Ascending aorta (tissue), 2 donors: ENCODE data around the gene CABCOCO1. TPM values are rescaled to one million over a fixed set of nuclear protein-coding genes. Genes with fewer than 3 reads are reported as not detected.

Experiments
- DNase-seq, 2 donors: peaks; one replicate each; pipeline ENCODE4 v3.0.0-alpha.2; 2019; ENCODE audit warnings: low spot score in 2 of 2
- H3K27ac ChIP-seq, 2 donors: fragments of 200-600 bp; sonication (generic); one replicate each; pipeline ENCODE4 v1.5.1; 2016 to 2017; ENCODE audit warnings: mild to moderate bottlenecking in 1 of 2
- H3K27me3 ChIP-seq: fragments of 200-600 bp; sonication (generic); one replicate; pipeline ENCODE4 v1.5.1; 2017
- H3K36me3 ChIP-seq, 2 donors: fragments of 200-600 bp; sonication (generic); one replicate each; pipeline ENCODE4 v1.5.1; 2016
- H3K4me1 ChIP-seq, 2 donors: fragments of 200-600 bp; sonication (generic); one replicate each; pipeline ENCODE4 v1.5.1; 2016 to 2017; ENCODE audit warnings: mild to moderate bottlenecking in 1 of 2
- H3K4me3 ChIP-seq, 2 donors: fragments of 200-600 bp; sonication (generic); one replicate each; pipeline ENCODE4 v1.5.1; 2016 to 2017; ENCODE audit warnings: mild to moderate bottlenecking in 1 of 2
- H3K9me3 ChIP-seq, 2 donors: fragments of 200-600 bp; sonication (generic); one replicate each; pipeline ENCODE4 v1.5.1; 2016
- intact Hi-C: fragments of 100-400 bp; cut with DNase I; formaldehyde crosslinking; loops from one replicate; pipeline ENCODE4 v1.15.1; 2023
- total RNA-seq: library from RNA; depleted of rRNA; stranded (reverse); fragments of >200 nt; gene quantifications from one replicate; pipeline ENCODE4 v1.1.0, GENCODE V29; 2016
- TF ChIP-seq, protein P1 (sequence below), 3 experiments: fragments of 200-600 bp in 2 of 3; fragments of 450-650 bp in 1 of 3; sonication (generic) in 2 of 3; IDR thresholded peaks; one replicate each; pipeline ENCODE4 v1.5.1; 2016 to 2019; ENCODE audit warnings: antibody characterized with exemption in 3 of 3, mild to moderate bottlenecking in 1 of 3, moderate library complexity in 1 of 3

The CABCOCO1 gene
- total RNA-seq, 1 donor from 2014 or later = not detected

- Histone ChIP-seq H3K4me3 (no peak overlapping the region), H3K9me3 (no peaks in the 10 kb centered on the region), H3K27ac (no peak overlapping the region), H3K36me3 (no peaks in the 10 kb centered on the region), H3K27me3 (no peaks in the 10 kb centered on the region), H3K4me1 (peaks cover 0 to 4% of the 10 kb centered on the region in 2 donors)
- no peak for DNase-seq
- intact Hi-C loops = no loop called here
- TF ChIP-seq, protein P1, sequence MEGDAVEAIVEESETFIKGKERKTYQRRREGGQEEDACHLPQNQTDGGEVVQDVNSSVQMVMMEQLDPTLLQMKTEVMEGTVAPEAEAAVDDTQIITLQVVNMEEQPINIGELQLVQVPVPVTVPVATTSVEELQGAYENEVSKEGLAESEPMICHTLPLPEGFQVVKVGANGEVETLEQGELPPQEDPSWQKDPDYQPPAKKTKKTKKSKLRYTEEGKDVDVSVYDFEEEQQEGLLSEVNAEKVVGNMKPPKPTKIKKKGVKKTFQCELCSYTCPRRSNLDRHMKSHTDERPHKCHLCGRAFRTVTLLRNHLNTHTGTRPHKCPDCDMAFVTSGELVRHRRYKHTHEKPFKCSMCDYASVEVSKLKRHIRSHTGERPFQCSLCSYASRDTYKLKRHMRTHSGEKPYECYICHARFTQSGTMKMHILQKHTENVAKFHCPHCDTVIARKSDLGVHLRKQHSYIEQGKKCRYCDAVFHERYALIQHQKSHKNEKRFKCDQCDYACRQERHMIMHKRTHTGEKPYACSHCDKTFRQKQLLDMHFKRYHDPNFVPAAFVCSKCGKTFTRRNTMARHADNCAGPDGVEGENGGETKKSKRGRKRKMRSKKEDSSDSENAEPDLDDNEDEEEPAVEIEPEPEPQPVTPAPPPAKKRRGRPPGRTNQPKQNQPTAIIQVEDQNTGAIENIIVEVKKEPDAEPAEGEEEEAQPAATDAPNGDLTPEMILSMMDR (IDR thresholded peaks at IDR 0.05) = no peak
Measured at GRCh38 chr10:61763778-61764177, 101.0 kb downstream of the CABCOCO1 start.

- Histone ChIP-seq H3K27ac (no peak overlapping the region), H3K4me3 (no peak overlapping the region), H3K4me1 (peaks cover 0 to 4% of the 10 kb centered on the region in 2 donors), H3K36me3 (no peaks in the 10 kb centered on the region), H3K27me3 (no peaks in the 10 kb centered on the region), H3K9me3 (no peaks in the 10 kb centered on the region)
- intact Hi-C loops = no loop called here
- no peak for DNase-seq
- TF ChIP-seq, protein P1 (IDR thresholded peaks at IDR 0.05) = no peak
Measured at GRCh38 chr10:61764486-61764885, 101.8 kb downstream of the CABCOCO1 start.

GRCh38 chr10:61765176-61766087 lies 102.7 kb downstream of the CABCOCO1 start:
- no peak overlapping the region for H3K27ac ChIP-seq
- no peak overlapping the region for H3K4me3 ChIP-seq
- H3K27me3 ChIP-seq = no peaks in the 10 kb centered on the region
- no peaks in the 10 kb centered on the region for H3K36me3 ChIP-seq
- TF ChIP-seq, protein P1 (IDR thresholded peaks at IDR 0.05) = no peak
- H3K9me3 ChIP-seq = no peaks in the 10 kb centered on the region
- H3K4me1 ChIP-seq = peaks cover 0 to 4% of the 10 kb centered on the region in 2 donors
- intact Hi-C loops = no loop called here
- DNase-seq = no peak

GRCh38 chr10:61766927-61767326 lies 104.2 kb downstream of the CABCOCO1 start:
- TF ChIP-seq, protein P1 (IDR thresholded peaks at IDR 0.05) = no peak
- H3K36me3 ChIP-seq = no peaks in the 10 kb centered on the region
- H3K9me3 ChIP-seq = no peaks in the 10 kb centered on the region

DNA sequence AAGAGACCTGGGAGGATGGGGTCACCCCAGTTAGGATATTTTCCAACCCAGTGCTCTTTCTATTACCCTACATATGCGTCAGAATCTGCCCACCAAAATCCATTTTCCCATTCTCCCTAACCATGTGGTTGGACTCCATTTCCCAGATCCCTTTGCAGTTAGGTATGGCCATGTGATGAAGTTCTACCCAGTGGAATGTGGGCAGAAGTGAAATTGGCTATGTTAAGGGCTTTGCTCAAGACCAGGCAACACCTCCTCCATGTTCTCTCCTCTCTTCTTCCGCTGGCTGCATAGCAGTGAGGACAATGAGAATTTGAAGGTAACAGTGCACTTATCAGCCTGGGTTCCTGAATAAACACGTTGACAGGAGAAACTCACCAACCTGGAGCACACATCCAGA lies 111.3 kb downstream of the CABCOCO1 start:
- TF ChIP-seq, protein P1 (IDR thresholded peaks at IDR 0.05) = no peak
- no peaks in the 10 kb centered on the region for H3K36me3 ChIP-seq

More at GRCh38 chr10:61766927-61767326, 104.2 kb downstream of the CABCOCO1 start:
- Histone ChIP-seq H3K27me3 (no peaks in the 10 kb centered on the region), H3K27ac (no peak overlapping the region), H3K4me1 (no peaks in the 10 kb centered on the region), H3K4me3 (no peak overlapping the region)
- intact Hi-C loops = no loop called here
- DNase-seq = no peak

More for the DNA sequence above, 111.3 kb downstream of the CABCOCO1 start:
- no peak overlapping the region for H3K27ac ChIP-seq
- H3K27me3 ChIP-seq = no peaks in the 10 kb centered on the region
- no peaks in the 10 kb centered on the region for H3K9me3 ChIP-seq
- no peak for DNase-seq
- H3K4me3 ChIP-seq = no peak overlapping the region
- intact Hi-C loops = no loop called here
- H3K4me1 ChIP-seq = no peaks in the 10 kb centered on the region
